Activated CD4-positive, alpha-beta T cell treated with anti-CD3 and anti-CD28 coated beads, Interleukin-2, amount 10 ng/mL, durations not matched to agents 7 days and 5 days (primary cell): ENCODE measurements around the gene TRIM33. TPM values are rescaled to one million over a fixed set of nuclear protein-coding genes. Genes with fewer than 3 reads are reported as not detected.
"Not testable (repeated sequence)": the region's sequence is repeated elsewhere in the genome, so short reads cannot be mapped to it uniquely, and the experiment has no call there.

ENCODE experiments used
- CTCF ChIA-PET: fragments of 350-600 bp; sonication (Branson Sonifier 250); formaldehyde crosslinking; loops from one replicate; lab custom pipeline; 2021; ENCODE audit warnings: antibody characterized with exemption; lab: Charles Lee
- POLR2A ChIA-PET: fragments of 350-600 bp; sonication (Branson Sonifier 250); formaldehyde crosslinking; loops from one replicate; lab custom pipeline; 2021; ENCODE audit warnings: antibody characterized with exemption; lab: Charles Lee
- DNase-seq: peaks from one replicate; pipeline ENCODE4 v3.0.0-alpha.2; 2020
- H3K27ac Mint-ChIP-seq: one replicate; pipeline ENCODE4 v1.8.0; 2021; ENCODE audit warnings: mild to moderate bottlenecking, moderate library complexity, mixed read lengths
- H3K27me3 Mint-ChIP-seq: one replicate; pipeline ENCODE4 v1.8.0; 2021; ENCODE audit warnings: mixed read lengths
- H3K36me3 Mint-ChIP-seq: one replicate; pipeline ENCODE4 v1.8.0; 2021; ENCODE audit warnings: low read depth, mixed read lengths
- H3K4me1 Mint-ChIP-seq: one replicate; pipeline ENCODE4 v1.8.0; 2021; ENCODE audit warnings: mixed read lengths
- H3K4me3 Mint-ChIP-seq: one replicate; pipeline ENCODE4 v1.8.0; 2021; ENCODE audit warnings: mild to moderate bottlenecking, moderate library complexity, mixed read lengths
- H3K9me3 Mint-ChIP-seq: one replicate; pipeline ENCODE4 v1.8.0; 2021; ENCODE audit warnings: mixed read lengths
- total RNA-seq, 2 experiments: library from RNA; stranded (reverse); gene quantifications; one replicate each; pipeline ENCODE4 v1.2.3, GENCODE V29; 2021

Gene TRIM33
- total RNA-seq, 2 experiments from 2014 or later, result 42.7 to 48.1 TPM

- no peak overlapping the region for H3K4me3 Mint-ChIP-seq
- H3K27me3 Mint-ChIP-seq, result no peaks in the 10 kb centered on the region
- peaks cover 14% of the 10 kb centered on the region for H3K4me1 Mint-ChIP-seq
- H3K36me3 Mint-ChIP-seq, result peaks cover 78% of the 10 kb centered on the region
- peaks cover 13% of the 10 kb centered on the region for H3K9me3 Mint-ChIP-seq
- DNase-seq, result no peak
- ChIA-PET POLR2A (no interaction called here), CTCF (interaction anchor here (1.7 kb wide), 1 partner anchor 9 kb away, joined by 5 read pairs; no protein-coding TSS in a partner anchor)
- no peak overlapping the region for H3K27ac Mint-ChIP-seq
Measured at GRCh38 chr1:114456586-114456985, 54.4 kb downstream of the TRIM33 start.

- POLR2A ChIA-PET, result no interaction called here
- Mint-ChIP-seq H3K27me3 (no peaks in the 10 kb centered on the region), H3K27ac (no peak overlapping the region), H3K9me3 (peaks cover 13% of the 10 kb centered on the region), H3K36me3 (peaks cover 80% of the 10 kb centered on the region), H3K4me3 (no peak overlapping the region), H3K4me1 (peaks cover 14% of the 10 kb centered on the region)
- CTCF ChIA-PET, result interaction anchor here (0.5 to 1.1 kb wide), 2 partner anchors 13 to 68 kb away, joined by 3 read pairs; no protein-coding TSS in a partner anchor
- DNase-seq, result no peak
Measured at GRCh38 chr1:114455102-114455785, 55.8 kb downstream of the TRIM33 start.

DNA sequence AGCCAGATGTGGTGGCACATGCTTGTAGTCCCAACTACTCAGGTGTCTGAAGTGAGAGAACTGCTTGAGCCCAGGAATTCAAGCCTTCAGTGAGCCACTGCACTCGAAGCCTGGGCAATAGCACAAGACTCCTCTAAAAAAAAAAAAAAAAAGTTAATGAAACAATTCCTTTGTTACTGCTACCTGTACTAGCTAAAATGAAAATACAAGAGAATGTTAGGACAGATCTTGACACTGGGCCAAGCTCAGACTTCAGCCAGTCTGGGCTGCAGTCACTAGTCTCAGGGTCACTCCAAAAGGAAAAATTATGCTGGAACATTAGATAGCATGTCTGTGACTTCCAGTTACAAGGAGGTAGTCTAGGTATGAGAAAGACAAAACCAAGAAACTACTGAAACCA, 56.5 kb downstream of the TRIM33 start:
- no peak for DNase-seq
- H3K4me3 Mint-ChIP-seq, result no peak overlapping the region
- no peak overlapping the region for H3K27ac Mint-ChIP-seq
- POLR2A ChIA-PET, result no interaction called here
- H3K9me3 Mint-ChIP-seq, result peaks cover 8% of the 10 kb centered on the region
- CTCF ChIA-PET, result interaction anchor here (0.6 to 1.1 kb wide), 2 partner anchors 14 to 18 kb away, joined by 3 read pairs; no protein-coding TSS in a partner anchor
- peaks cover 78% of the 10 kb centered on the region for H3K36me3 Mint-ChIP-seq
- peaks cover 9% of the 10 kb centered on the region for H3K4me1 Mint-ChIP-seq
- H3K27me3 Mint-ChIP-seq, result no peaks in the 10 kb centered on the region

DNA sequence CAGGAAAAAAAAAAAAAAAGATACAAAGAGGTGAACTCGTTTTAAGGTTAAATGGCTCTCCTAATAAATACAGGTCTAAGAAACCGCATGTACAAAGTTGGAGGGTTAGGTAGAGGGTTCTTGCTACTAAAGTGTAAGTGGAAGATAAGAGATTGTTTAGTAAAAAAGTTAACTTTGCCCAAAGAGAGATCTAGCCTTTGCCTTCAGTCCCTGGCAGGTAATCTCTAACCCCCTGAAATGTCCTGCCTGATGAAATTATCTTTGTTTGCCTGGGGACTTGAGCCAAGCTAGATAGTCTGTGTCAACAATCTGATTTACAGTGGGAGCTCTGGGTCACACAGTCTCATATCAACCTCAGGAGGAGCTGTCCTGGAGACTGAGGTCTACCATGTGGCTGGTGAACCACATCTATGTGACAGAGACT, 57.6 kb downstream of the TRIM33 start:
- no peak overlapping the region for H3K4me3 Mint-ChIP-seq
- no peaks in the 10 kb centered on the region for H3K27me3 Mint-ChIP-seq
- peaks cover 3% of the 10 kb centered on the region for H3K9me3 Mint-ChIP-seq
- POLR2A ChIA-PET, result no interaction called here
- no peak for DNase-seq
- CTCF ChIA-PET, result no interaction called here
- H3K36me3 Mint-ChIP-seq, result peaks cover 70% of the 10 kb centered on the region
- H3K4me1 Mint-ChIP-seq, result peaks cover 4% of the 10 kb centered on the region
- peak overlapping the region; percentile 26 for H3K27ac Mint-ChIP-seq

DNA sequence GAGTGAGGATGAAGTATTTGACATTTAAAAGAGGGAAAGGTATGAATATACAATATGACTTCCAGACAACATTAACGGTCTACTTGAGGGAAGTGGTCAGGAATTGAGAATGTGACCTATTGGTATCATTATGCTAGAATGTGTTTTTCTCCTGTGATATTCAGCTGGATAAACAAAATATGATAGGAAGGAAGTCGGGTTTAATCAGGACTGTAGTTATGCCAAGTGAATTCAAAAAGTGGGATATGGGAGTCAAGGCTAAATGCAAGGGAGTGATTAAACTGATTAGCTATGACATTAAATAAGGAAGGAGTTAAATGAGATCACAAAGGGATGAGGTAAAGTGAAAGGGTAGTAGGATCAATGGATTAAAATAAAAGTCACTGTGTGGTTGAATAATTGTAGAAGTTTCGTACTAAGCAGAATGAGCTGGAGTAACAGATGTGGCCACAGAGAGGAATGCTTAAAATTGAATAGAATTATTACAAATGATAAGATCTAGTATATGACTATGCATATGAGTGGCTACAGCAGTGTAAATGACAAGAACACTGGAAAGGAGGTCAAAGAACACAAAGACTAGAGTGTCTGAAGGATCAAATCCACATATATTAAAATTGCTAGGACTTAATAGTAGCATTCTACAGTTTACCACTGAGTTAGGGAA, 62.5 kb downstream of the TRIM33 start:
- no peak for DNase-seq
- CTCF ChIA-PET, result interaction anchor here (0.9 kb wide), 1 partner anchor 9 kb away, joined by 3 read pairs; no protein-coding TSS in a partner anchor
- Mint-ChIP-seq H3K36me3 (peaks cover 47% of the 10 kb centered on the region), H3K4me3 (no peak overlapping the region), H3K4me1 (peaks cover 9% of the 10 kb centered on the region), H3K27me3 (no peaks in the 10 kb centered on the region), H3K9me3 (no peaks in the 10 kb centered on the region), H3K27ac (no peak overlapping the region)
- POLR2A ChIA-PET, result no interaction called here

- POLR2A ChIA-PET, result interaction anchor here (0.5 kb wide), 1 partner anchor 170 kb away, joined by 4 read pairs; no protein-coding TSS in a partner anchor
- Mint-ChIP-seq H3K27ac (no peak overlapping the region), H3K9me3 (no peaks in the 10 kb centered on the region), H3K36me3 (peaks cover 38% of the 10 kb centered on the region), H3K4me3 (no peak overlapping the region), H3K27me3 (no peaks in the 10 kb centered on the region), H3K4me1 (peaks cover 9% of the 10 kb centered on the region)
- DNase-seq, result no peak
- CTCF ChIA-PET, result interaction anchor here (1.4 kb wide), 1 partner anchor 18 kb away, joined by 4 read pairs; no protein-coding TSS in a partner anchor
Measured at GRCh38 chr1:114446198-114446597, 64.8 kb downstream of the TRIM33 start.

- peaks cover 45% of the 10 kb centered on the region for H3K36me3 Mint-ChIP-seq
- H3K4me1 Mint-ChIP-seq, result peaks cover 14% of the 10 kb centered on the region
- POLR2A ChIA-PET, H3K9me3 Mint-ChIP-seq, H3K27ac Mint-ChIP-seq, DNase-seq, H3K27me3 Mint-ChIP-seq, H3K4me3 Mint-ChIP-seq: not testable (repeated sequence)
- CTCF ChIA-PET, result interaction anchor here (0.6 kb wide), 1 partner anchor 20 kb away, joined by 3 read pairs; no protein-coding TSS in a partner anchor
Measured at GRCh38 chr1:114443226-114443625, 67.8 kb downstream of the TRIM33 start.

DNA sequence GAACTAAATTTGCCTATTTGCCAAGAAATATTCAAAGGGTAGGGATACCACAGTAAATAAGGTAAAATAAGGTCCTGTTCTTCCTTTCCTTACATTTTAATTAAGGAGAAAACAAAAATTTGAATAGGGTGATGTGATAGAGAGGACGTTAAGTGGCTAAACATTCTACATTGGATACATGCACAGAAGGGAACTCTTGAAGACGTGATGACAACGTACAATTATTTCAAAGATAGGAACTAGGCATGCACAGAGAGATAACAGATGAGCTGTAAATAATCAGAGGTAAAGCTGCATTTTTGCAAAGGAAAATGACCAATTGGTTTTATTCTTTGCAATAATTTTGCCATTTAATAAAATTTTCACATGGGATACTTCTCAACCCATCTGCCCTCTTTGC, 69.7 kb downstream of the TRIM33 start:
- peaks cover 45% of the 10 kb centered on the region for H3K36me3 Mint-ChIP-seq
- H3K9me3 Mint-ChIP-seq, result peaks cover 2% of the 10 kb centered on the region
- no peaks in the 10 kb centered on the region for H3K27me3 Mint-ChIP-seq
- no peak overlapping the region for H3K27ac Mint-ChIP-seq
- no peak for DNase-seq
- ChIA-PET POLR2A (no interaction called here), CTCF (no interaction called here)
- peaks cover 14% of the 10 kb centered on the region for H3K4me1 Mint-ChIP-seq
- H3K4me3 Mint-ChIP-seq, result no peak overlapping the region

- Mint-ChIP-seq H3K9me3 (peaks cover 2% of the 10 kb centered on the region), H3K27ac (no peak overlapping the region), H3K27me3 (no peaks in the 10 kb centered on the region), H3K36me3 (peaks cover 29% of the 10 kb centered on the region), H3K4me1 (peaks cover 16% of the 10 kb centered on the region), H3K4me3 (no peak overlapping the region)
- ChIA-PET CTCF (interaction anchor here (0.6 to 1.0 kb wide), 2 partner anchors 9 to 209 kb away, joined by 3 read pairs; no protein-coding TSS in a partner anchor), POLR2A (no interaction called here)
- no peak for DNase-seq
Measured at GRCh38 chr1:114439369-114439768, 71.6 kb downstream of the TRIM33 start.

DNA sequence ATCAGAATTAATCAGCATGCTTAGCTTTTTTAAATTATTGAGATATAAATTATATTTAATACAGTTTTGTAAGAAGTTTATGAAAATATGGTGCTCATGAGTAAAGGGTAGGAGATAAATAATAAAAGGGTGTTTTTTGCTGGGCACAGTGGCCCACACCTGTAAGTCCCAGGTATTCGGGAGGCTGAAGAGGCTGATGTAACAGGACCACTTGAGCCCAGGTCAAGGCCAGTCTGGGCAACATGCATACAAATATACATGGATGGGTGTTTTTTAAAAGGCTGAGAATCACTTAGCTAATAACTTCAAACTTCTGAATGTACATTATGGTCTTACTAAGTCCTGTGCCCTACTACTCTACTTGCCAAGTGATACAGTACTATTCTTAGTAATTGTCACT, 73.2 kb downstream of the TRIM33 start:
- Mint-ChIP-seq H3K27ac (no peak overlapping the region), H3K4me3 (no peak overlapping the region), H3K36me3 (peaks cover 22% of the 10 kb centered on the region), H3K27me3 (no peaks in the 10 kb centered on the region), H3K4me1 (peaks cover 11% of the 10 kb centered on the region), H3K9me3 (peaks cover 2% of the 10 kb centered on the region)
- ChIA-PET CTCF (no interaction called here), POLR2A (no interaction called here)
- no peak for DNase-seq

DNA sequence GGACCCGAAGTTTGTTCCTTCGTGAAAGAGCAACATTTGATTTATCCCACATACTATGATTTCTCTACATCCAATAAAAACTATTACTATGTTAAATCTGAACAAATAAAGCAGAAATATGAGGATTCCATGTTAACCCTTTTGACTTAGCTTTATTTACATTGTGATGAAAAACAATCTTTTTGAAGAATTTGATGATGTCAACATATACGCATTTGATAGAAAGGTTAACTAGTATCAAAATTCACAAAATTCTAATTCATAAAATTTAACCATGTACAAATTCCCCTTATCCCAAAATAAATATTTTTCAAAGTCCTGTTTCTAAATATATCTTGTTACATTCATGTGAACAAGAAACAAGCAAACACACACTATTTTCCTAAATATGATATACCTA, 74.2 kb downstream of the TRIM33 start:
- no peaks in the 10 kb centered on the region for H3K27me3 Mint-ChIP-seq
- ChIA-PET CTCF (interaction anchor here (0.7 to 1.0 kb wide), 2 partner anchors 20 to 207 kb away, joined by 3 read pairs; no protein-coding TSS in a partner anchor), POLR2A (no interaction called here)
- no peak overlapping the region for H3K4me3 Mint-ChIP-seq
- peaks cover 15% of the 10 kb centered on the region for H3K4me1 Mint-ChIP-seq
- H3K27ac Mint-ChIP-seq, result no peak overlapping the region
- DNase-seq, result no peak
- peaks cover 24% of the 10 kb centered on the region for H3K36me3 Mint-ChIP-seq
- peaks cover 2% of the 10 kb centered on the region for H3K9me3 Mint-ChIP-seq

DNA sequence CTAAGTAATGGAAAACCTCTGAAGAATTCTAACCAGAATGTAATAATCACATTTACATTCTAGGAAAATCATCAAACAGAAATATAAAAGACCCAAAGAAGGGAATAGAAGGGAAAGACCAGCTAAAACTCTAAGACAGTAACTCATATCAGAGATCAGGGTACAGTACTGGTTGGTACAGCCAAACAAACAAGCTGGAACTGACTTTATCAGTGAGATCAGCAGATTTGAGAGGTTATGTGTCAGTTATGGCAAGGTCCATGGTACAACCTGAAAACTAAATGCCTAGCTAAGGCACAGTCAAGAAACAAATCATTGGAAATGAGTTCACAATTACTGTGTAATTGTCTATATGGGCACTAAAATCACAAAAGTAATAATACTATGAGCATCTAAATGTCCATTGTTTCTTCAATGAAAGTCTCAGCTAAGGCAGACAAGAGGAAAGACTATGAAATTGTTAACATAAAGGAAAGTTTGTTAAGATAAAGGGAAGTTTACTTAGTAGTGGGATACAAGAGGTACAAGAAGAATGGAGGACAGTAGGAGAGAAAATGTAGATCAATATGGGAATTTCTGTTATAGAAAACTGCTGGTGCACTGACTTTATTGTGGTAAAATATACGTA, 75.8 kb downstream of the TRIM33 start:
- no peak for DNase-seq
- peaks cover 2% of the 10 kb centered on the region for H3K9me3 Mint-ChIP-seq
- ChIA-PET POLR2A (interaction anchor here (0.7 kb wide), 1 partner anchor 92 kb away, joined by 3 read pairs; no protein-coding TSS in a partner anchor), CTCF (interaction anchor here (0.7 kb wide), 1 partner anchor 10 kb away, joined by 3 read pairs; no protein-coding TSS in a partner anchor)
- H3K4me3 Mint-ChIP-seq, result no peak overlapping the region
- no peaks in the 10 kb centered on the region for H3K27me3 Mint-ChIP-seq
- H3K27ac Mint-ChIP-seq, result no peak overlapping the region
- H3K36me3 Mint-ChIP-seq, result peaks cover 21% of the 10 kb centered on the region
- peaks cover 18% of the 10 kb centered on the region for H3K4me1 Mint-ChIP-seq
